GM18907 (cell line): ENCODE measurements around the gene GRIN1.
"Not testable (repeated sequence)": the region's sequence is repeated elsewhere in the genome, so short reads cannot be mapped to it uniquely, and the experiment has no call there.

Experiments
- ATAC-seq: cut with Tn5 transposase; IDR thresholded peaks from one replicate; pipeline ENCODE4 v1.9.1; 2021; ENCODE audit warnings: mild to moderate bottlenecking, moderate library complexity; ENCODE audit not compliant: unreplicated experiment

GRIN1 gene

GRCh38 chr9:137127301-137128157, 11.4 kb upstream of the GRIN1 start:
- no peak for ATAC-seq

DNA sequence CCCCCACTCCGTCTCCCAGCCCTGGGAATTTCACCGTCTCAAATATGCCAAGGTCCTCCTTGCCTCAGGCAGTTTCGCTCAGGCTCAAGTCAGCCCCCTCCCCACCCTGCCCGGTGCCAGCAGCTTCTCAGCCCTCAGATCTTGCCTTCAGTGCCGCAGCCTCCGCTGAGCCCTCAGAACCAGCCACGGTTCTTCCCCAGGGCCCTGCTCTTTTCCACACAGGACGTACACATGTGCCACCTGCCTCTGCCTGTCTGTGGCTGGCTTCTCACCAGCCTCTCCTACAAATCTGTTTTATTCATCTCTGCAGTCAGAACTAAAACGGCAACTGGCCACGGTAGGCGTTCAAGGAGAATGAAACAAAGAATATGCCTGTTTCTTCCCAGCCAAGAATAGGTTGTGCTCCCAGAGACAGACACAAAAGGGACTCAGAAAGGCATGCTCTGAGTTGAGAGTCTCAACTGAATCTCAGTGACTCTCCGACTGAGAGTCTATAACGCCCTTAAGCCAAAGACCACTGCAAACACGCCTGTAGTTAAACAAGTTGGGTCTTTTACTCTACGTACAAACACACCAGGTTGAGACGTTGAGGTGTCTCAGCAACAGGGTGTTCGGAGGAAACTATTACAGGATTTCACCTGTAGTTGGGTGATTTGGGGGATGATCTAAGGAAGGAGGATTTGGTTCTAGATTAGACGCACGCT, 10.6 kb upstream of the GRIN1 start:
- ATAC-seq, result no peak

- ATAC-seq, result peak; percentile 12
Observed at GRCh38 chr9:137128862-137129455, 10.0 kb upstream of the GRIN1 start.

DNA sequence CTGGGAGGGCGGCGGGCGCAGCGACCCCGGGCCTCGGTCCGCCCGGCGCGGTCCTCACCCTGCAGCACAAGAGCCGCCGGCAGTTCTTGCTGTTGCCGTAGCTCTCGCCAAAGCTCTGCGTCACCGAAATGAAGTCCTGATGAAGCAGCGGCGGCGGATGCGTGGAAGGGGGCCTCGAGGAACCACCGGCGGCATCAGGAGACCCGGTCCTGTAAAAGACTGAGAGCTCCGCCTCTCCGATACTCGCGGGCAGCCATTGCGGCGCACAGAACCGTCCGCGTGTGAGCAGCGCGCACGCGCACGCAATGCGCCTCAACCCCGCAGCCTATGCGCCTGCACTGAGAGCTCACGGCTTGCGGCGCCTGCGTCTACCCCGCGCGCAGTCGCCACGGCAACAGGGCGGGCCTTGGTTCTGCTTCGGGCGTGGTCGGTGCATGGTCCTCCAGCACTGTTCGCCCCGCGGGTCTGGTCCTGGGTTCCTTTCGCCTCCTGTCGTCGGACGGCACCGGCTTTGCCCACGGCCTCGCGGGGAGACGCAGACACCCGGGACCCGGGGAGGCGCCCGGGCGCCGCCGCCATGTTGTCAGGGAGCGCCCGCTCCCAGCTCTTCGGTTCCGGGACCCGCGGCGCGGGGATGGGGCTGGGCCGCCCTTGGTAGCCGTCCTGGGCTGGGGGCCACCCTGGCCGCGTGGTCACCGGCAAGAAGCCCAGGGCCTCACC, 9.3 kb upstream of the GRIN1 start:
- ATAC-seq, result peak; percentile 81

- peak; percentile 26 for ATAC-seq
Observed at GRCh38 chr9:137130176-137130755, 8.7 kb upstream of the GRIN1 start.

DNA sequence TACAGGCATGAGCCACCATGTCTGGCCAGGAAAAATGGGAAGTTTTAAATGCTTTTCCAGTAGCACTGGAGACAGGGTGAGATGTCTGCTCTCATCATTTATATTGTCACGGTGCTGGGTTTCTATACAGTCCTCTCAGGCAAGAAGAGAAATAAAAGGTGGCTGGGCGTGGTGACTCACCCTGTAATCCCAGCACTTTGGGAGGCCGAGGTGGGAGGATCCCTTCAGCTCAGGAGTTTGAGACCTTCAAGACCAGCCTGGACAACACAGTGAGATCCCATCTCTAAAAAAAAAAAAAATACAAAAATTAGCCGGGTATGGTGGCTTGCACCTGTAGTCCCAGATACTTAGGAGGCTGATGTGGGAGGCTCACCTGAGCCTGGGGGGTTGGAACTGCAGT, 4.8 kb upstream of the GRIN1 start:
- no peak for ATAC-seq

- not testable (repeated sequence) for ATAC-seq
Observed at GRCh38 chr9:137135154-137135553, 3.8 kb upstream of the GRIN1 start.

- no peak for ATAC-seq
Observed at GRCh38 chr9:137136261-137136880, 2.6 kb upstream of the GRIN1 start.

GRCh38 chr9:137136881-137137607, 1.9 kb upstream of the GRIN1 start:
- ATAC-seq, result no peak

DNA sequence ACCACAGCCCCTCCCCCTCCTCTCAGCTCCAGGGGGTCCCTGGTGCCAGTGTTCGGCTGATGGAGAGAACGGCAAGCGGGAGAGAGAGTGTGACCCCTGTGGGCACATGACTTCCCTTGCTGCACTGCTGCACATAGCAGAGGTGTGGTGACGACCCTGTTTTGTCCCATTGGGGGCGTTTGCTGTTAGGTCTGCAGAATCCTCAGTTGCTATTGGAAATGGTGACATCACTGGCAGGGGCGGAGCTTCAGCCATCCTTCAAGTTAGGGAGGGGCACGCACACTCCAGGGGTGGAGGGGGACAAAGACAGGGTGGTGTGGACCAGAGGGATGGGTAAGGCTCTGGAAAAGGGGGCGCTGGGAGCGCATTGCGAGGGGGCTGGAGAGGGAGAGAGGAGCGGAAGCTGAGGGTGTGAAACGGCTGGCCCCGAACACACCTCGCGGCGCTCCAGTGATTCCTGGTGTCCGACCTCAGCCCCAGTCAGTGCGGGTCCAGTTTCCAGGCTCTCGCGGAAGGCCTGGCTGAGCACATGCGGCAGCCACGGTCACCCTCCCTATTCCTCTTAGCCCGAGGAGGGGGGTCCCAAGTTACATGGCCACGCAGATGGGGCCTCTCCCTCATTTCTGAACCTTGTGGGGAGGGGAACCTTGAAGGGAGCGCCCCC, 764 bp upstream of the GRIN1 start:
- no peak for ATAC-seq

GRCh38 chr9:137139468-137140150, 655 bp downstream of the GRIN1 start:
- ATAC-seq, result no peak

DNA sequence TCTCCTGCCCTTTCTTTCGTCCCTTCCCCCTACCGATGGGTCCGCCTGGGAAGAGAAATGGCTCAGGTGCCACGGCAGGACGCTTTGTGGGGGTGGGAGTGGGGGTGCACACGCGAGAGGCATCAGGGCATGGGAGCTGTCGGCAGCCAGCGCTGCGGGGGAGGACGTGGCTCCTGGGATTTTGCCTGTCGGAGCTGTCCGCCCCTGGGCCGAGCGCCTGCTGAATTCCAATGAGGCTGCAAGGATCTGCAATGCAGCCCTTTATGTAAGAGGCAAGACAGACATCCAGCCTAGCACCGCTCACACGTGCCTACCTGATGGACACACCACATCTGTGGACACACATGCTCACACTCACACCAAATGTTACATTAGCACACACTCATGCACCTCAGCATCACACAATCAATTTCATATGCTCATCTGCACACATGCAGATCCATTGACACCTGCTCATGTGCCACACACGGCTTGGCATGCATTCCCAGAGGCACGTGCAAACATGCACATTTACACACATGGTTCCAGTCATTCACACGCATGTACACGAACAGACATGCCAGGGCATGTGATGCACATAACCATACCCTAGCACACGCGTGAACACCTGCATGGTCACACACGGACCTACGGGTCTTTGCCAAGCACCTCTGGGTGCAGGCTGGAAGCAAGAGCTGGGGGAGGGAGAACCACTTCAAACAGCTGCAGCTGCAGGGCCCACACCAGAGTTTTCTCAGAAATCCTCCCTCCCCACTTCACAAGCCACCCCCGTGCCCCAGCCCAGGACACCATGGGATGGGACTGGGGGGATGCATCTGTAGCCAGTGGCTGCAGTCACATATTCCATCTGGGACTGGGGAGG, 1.4 kb downstream of the GRIN1 start:
- no peak for ATAC-seq

GRCh38 chr9:137141050-137141810, 2.3 kb downstream of the GRIN1 start:
- ATAC-seq, result no peak

- no peak for ATAC-seq
Observed at GRCh38 chr9:137141976-137142936, 3.3 kb downstream of the GRIN1 start.

DNA sequence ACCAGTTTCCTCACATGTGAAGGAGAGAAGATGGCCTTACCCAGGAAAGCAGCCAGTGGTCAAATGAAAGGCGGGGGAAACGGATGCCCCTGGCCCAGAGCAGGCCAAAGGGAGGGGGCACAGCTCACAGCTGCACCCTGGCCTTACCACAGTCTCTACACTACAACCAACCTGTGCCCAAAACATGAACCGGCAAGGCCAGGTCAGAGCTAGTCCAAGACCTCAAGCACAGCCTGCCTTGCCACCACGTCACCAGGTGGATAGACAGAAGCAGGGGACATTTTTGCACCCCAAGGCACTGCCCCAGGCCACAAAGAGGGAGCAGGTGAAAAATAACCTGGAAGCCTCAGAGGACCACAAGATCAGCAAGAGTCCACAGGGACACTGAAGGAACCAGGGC, 4.5 kb downstream of the GRIN1 start:
- no peak for ATAC-seq
